GM21367 (cell line): ENCODE data around the gene CEACAM3.

Source experiments
- ATAC-seq: cut with Tn5 transposase; IDR thresholded peaks from one replicate; pipeline ENCODE4 v1.9.1; 2021; ENCODE audit not compliant: unreplicated experiment

Gene CEACAM3

DNA sequence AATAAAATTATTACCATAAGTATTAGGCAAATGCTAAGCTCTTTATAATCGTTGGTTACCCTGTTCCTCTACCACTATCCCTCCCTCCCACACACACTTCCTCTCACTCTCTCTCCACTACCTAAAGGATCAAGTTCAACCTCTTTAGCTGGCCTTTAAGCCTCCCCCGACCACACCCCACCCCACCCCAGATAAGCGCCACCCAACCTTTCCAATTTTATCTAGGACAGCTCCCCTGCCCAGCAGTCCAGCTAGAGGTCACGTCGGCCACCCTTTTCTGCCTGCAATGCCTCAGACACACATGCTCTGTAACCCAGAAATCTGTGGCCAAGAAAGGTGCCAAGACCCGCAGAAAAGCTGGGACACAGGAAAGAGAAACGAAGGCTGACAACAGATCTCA, 47.0 kb downstream of the CEACAM3 start:
- no peak for ATAC-seq

DNA sequence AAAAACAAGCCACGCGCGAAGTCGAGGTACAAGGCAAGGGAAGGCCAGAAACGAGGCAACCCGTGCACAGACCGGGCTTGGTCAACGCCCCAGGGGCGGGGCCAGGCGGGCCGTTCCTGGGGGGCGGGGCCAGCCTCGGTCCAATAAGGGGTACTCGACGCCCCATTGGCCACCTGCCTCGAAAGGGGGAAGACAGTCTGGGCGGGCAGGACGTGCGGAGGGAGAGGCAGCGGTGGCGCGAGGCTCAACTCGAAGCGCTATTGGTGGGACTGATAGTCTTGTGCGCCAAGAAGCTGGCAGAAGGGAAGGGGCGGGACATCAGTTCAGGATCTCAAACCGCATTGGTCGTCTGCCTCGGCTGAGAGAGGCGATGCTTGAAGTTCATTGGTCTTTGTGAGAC, 48.2 kb downstream of the CEACAM3 start, which contains the start of gene LYPD4:
Gene LYPD4 (minus strand): TSS at position 83 of the 400 bp plus-strand sequence. CDS start 5,398 bp downstream, outside the sequence.
- ATAC-seq = no peak

DNA sequence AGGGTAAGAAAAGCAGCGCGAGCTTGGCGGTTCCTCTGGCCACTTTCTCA, 48.4 kb downstream of the CEACAM3 start, which contains the start of gene DMRTC2:
Gene DMRTC2 (plus strand): TSS at position 42 of the 50 bp plus-strand sequence. CDS start 2,387 bp downstream, outside the sequence.
- ATAC-seq = no peak

DNA sequence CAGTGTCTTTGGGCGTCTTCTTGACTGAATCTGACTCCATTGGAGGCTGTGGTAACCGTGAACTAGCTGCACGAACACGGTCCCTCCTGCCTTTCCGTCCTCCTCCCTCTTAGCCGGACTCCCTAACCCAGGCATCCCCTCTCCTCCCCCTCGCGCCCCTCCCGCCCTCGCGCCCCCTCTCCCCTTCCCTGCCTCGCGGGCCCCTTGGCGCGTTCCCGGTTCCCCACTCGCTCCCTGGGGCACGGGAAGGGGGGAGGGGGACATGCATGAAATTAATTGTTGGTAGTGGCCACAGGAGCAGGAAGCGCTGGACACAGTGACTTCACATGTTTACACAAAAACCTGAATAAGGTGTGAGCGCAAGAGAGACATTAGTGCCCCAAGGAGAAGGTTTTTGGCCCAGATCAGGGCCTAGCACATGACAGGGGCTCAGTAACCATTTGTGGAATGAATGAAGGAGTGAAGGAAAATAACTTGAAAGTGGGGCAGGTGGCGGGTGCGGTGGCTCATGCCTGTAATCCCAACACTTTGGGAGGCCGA, 48.7 kb downstream of the CEACAM3 start:
- ATAC-seq = no peak

DNA sequence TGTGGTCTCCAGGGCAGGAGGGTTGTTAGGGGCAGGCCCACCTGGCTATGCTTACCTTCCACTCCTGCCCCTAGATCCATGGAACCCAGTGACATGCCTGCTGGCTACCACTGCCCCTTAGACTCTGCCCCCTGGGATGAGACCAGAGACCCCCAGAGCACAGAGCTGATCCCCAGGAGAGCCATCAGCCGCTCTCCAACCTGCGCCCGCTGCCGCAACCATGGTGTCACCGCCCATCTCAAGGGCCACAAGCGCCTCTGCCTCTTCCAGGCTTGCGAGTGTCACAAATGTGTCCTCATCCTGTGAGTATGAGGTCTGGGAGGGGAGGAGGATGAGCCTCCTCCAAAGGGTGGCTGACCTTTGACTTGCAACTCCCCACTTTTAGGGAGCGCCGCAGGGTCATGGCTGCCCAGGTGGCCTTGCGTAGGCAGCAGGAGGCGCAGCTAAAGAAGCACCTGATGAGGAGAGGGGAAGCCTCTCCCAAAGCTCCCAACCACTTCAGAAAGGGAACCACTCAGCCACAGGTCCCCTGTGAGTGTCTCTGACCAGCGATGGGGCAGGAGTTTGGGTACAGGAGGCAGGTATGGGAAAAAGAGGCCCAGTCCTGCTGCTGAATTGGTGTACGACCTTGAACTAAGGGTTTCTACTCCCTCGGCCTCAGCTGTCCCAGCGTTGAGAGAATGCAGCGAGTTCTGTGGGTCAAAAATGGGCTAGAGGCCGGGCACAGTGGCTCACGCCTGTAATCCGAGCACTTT, 51.1 kb downstream of the CEACAM3 start:
- no peak for ATAC-seq

DNA sequence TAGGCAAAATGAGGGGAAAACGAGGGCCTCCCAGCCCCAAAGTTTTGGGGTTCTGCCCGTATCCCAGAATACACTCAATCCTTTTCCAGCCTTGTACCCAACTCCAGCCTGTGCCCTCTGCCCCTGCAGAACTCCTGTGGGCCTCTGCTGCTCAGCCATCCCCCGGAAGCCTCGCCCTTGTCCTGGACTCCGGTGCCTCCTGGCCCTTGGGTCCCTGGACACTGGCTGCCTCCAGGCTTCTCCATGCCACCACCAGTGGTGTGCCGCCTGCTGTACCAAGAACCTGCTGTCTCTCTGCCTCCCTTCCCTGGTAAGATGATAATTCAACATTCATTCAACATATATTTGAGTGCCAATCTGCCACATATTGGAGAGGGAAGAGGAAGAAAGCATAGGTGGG, 52.3 kb downstream of the CEACAM3 start:
- no peak for ATAC-seq

DNA sequence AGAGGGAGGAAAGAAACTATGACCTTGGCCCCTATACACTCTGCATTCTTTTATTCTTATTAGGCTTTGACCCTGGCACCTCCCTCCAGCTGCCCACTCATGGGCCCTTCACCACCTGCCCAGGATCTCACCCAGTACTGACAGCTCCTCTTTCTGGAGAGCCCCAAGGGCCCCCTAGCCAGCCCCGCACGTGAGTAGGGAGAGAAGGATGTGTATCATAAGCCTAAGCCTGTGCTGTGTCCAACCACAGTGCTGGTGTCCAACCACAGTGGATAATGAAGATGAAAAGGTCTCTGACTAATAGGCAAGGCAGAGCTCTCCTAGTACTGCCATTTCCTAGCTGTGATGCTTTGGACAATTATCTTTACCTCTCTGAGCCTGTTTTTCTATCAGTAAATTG, 52.7 kb downstream of the CEACAM3 start:
- ATAC-seq = no peak

DNA sequence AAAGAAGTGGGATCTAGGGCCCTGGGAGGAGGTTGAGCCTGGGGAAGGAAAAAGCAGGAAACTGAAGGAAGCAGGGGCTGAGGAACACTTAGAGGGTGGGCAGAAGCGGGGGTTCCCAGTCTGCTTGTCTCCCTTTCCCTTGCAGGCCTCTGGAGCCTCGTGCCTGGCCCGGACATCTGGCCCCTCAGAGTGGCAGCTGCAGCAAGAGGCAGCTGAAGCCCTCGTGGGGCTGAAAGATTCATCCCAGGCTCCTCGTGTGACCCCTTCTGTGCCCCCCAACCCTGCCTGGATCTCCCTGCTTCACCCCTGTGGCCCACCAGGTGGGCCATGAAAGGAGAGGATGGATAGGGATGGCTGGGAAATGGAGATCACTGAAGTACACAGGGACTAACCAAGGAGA, 54.0 kb downstream of the CEACAM3 start:
- ATAC-seq = no peak

DNA sequence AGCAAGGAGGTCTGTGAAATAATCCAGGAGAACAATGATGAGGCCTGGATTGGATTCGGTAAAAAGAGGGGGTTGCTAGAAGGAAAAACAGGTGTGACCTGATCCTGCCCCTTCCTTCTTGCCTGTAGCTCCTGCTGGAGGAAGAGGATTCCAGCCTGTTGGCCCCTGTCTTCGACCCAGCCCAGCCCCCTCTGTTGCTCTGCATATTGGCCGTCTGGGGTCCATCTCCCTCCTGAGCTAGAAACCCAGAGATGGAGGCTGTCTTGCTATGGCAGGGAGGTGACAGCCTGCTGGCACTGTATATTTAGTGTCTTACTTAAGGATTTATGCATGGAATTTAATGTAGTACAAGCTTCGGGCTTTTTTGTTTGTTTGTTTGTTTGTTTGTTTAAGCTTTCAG, 55.1 kb downstream of the CEACAM3 start:
- ATAC-seq = no peak

DNA sequence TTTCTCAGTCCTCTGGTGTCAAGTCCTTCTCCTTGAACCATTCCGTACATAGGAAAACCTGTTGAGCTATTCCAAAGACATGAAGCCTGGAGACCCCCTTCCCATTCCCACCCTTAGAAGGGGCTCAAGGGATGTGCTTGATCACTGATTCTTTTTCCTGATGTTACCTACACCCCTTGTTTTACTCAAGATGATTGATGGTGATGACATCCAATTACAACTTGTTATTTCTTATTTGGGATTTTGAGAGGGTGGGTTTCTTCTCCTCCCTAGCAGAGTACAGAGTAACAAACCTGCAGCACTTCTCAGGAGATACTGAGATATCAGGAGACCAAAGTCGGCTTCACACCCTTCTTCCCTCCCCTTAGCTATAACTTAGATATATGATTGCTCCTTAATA, 57.0 kb downstream of the CEACAM3 start:
- no peak for ATAC-seq

DNA sequence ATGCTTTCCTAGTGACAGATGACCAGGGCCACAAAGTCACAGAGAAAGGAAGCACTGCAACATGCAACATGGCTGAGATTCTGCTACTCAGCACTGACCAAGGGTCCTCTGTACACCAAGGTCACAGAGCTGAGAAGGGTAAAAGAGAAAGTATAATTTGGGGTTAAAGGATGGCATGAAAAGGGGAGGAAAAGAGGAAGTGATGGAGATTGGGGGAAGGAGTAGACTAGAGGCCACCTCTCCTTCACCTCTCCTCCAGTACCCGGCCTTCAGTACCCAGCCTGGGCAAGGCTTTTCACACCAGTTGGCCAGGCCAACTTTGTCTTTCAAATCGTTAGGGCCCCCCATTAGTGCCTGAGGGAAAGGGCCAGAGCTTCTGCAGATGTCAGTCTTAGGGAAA, 57.4 kb downstream of the CEACAM3 start:
- ATAC-seq = no peak

DNA sequence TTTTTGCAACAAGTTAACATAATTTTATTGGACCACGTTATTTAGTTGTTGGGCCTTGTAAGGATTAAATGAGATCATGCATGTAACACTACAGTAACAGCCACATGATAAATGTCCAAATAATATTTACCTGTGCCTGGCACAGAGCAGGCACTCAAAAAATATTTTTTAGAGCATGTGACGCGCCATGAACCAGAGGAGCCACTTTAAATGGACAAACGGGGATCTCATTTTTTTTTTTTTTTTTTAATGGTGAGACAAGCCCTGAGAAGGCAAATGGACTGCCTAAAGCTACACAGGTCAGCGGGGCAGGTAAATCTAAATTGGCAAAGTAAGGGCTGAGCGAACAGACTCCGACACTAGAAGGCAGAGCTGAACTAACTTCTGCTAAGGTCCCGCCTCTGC, 62.8 kb downstream of the CEACAM3 start:
- no peak for ATAC-seq

DNA sequence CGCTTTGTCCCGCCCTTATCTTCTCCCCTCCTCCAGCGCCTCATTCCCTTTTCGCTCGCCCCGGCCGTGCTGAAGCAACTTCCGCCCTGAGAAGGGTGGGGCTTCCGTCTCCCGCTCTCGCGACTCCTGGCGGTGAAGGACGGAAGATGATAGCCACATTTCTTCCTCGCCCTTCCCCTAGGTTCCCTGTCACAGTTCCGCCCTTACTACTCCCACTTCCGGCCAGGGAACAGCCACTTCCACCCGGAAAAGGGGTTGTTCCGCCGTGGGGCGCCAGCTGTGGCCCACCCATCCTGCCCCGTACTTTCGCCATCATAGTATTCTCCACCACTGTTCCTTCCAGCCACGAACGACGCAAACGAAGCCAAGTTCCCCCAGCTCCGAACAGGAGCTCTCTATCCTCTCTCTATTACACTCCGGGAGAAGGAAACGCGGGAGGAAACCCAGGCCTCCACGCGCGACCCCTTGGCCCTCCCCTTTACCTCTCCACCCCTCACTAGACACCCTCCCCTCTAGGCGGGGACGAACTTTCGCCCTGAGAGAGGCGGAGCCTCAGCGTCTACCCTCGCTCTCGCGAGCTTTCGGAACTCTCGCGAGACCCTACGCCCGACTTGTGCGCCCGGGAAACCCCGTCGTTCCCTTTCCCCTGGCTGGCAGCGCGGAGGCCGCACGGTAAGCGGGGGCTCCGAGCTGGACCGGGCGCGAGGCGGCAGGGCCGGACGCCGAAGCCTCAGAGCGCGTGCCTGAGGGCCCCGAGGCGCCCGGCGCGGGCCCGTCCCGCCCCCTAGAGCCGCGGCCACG, 63.4 kb downstream of the CEACAM3 start, which contains the start of gene RPS19:
Gene RPS19 (plus strand): TSS at position 638 of the 801 bp plus-strand sequence. CDS start 520 bp downstream, outside the sequence.
- peak; percentile 68 for ATAC-seq

DNA sequence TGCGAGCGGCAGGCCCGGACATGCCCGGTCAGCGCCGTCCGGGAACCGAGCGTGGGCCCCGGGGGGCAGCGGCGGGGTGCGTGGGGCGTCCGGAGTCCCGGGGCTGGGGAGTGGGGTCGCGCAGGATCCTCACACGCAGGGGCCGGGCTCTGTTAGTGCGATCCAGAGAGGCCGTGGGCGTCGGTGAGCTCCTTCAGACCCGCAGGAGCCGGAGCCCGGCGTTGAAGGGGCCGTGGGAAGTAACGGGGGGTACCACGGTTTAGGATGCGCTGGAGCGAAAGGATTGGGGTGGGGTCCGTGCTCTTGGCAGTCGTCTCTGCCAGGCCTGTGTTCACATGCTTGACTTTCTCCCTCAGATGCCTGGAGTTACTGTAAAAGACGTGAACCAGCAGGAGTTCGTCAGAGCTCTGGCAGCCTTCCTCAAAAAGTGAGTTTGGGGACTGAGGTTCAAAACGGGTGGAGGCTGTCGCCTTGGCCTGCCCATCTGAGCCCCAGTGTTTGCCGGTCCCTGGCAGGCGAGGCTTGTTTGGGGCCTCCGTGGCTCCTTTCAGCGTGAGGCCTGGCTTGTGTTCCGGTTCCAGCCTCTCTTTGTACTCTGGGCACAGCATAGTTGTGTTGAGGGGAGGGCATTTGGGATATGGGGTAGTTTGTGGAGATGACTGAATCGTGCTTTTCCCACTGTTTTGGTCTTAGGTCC, 64.2 kb downstream of the CEACAM3 start:
- no peak for ATAC-seq
